Astrocyte (in vitro differentiated cells and primary cell): ENCODE measurements around the gene EPS8L3. TPM values are rescaled to one million over a fixed set of nuclear protein-coding genes. Genes with fewer than 3 reads are reported as not detected.

Source experiments
- DNase-seq: peaks from one replicate; pipeline ENCODE4 v3.0.0-alpha.2; 2010; ENCODE audit warnings: low read depth
- FAIRE-seq: peaks from 2 replicates; lab custom pipeline; 2011; peaks lifted over from hg19 to GRCh38; lab: Jason Lieb, UNC
- H2AFZ ChIP-seq: 2 replicates; pipeline ENCODE4 v1.6.0; 2012; ENCODE audit warnings: low read depth, low read length, inconsistent platforms
- H3K27ac ChIP-seq: 2 replicates; pipeline ENCODE4 v1.5.1; 2011; ENCODE audit warnings: low read depth, low read length, inconsistent platforms
- H3K27me3 ChIP-seq: 2 replicates; pipeline ENCODE4 v1.6.0; 2011; ENCODE audit warnings: low read length, inconsistent platforms; ENCODE audit not compliant: insufficient read depth
- H3K36me3 ChIP-seq: 2 replicates; pipeline ENCODE4 v1.5.1; 2011; ENCODE audit warnings: low read length, inconsistent platforms; ENCODE audit not compliant: insufficient read depth
- H3K4me1 ChIP-seq: 2 replicates; pipeline ENCODE4 v1.5.1; 2011; ENCODE audit warnings: low read length, inconsistent platforms; ENCODE audit not compliant: insufficient read depth
- H3K4me2 ChIP-seq: 2 replicates; pipeline ENCODE4 v1.6.0; 2012; ENCODE audit warnings: low read length, inconsistent platforms
- H3K4me3 ChIP-seq: 2 replicates; pipeline ENCODE4 v1.5.1; 2011; ENCODE audit warnings: low read depth, mild to moderate bottlenecking, low read length, inconsistent platforms; ENCODE audit not compliant: insufficient read depth
- H3K79me2 ChIP-seq: 2 replicates; pipeline ENCODE4 v1.6.0; 2012; ENCODE audit warnings: mild to moderate bottlenecking, low read length, inconsistent platforms; ENCODE audit not compliant: insufficient read depth
- H3K9ac ChIP-seq: 2 replicates; pipeline ENCODE4 v1.6.0; 2012; ENCODE audit warnings: mild to moderate bottlenecking, low read length, inconsistent platforms
- H3K9me3 ChIP-seq: 2 replicates; pipeline ENCODE4 v1.5.1; 2012; ENCODE audit warnings: low read depth, mild to moderate bottlenecking, low read length, inconsistent platforms; ENCODE audit not compliant: insufficient read depth
- H4K20me1 ChIP-seq: 2 replicates; pipeline ENCODE4 v1.6.0; 2012; ENCODE audit warnings: low read length, inconsistent platforms; ENCODE audit not compliant: insufficient read depth
- H3K27ac Mint-ChIP-seq: one replicate; pipeline ENCODE4 v1.8.0; 2021; ENCODE audit warnings: mild to moderate bottlenecking, mixed read lengths; ENCODE audit not compliant: unreplicated experiment
- H3K27me3 Mint-ChIP-seq: one replicate; pipeline ENCODE4 v1.8.0; 2021; ENCODE audit warnings: low read depth, mixed read lengths; ENCODE audit not compliant: unreplicated experiment
- H3K36me3 Mint-ChIP-seq: one replicate; pipeline ENCODE4 v1.8.0; 2021; ENCODE audit warnings: low read depth, mixed read lengths; ENCODE audit not compliant: unreplicated experiment
- H3K4me1 Mint-ChIP-seq: one replicate; pipeline ENCODE4 v1.8.0; 2021; ENCODE audit warnings: low read depth, mixed read lengths; ENCODE audit not compliant: unreplicated experiment
- H3K4me3 Mint-ChIP-seq: one replicate; pipeline ENCODE4 v1.8.0; 2021; ENCODE audit warnings: mild to moderate bottlenecking, moderate library complexity, mixed read lengths; ENCODE audit not compliant: unreplicated experiment
- H3K9me3 Mint-ChIP-seq: one replicate; pipeline ENCODE4 v1.8.0; 2021; ENCODE audit warnings: mild to moderate bottlenecking, mixed read lengths; ENCODE audit not compliant: unreplicated experiment
- CTCF ChIP-seq: IDR thresholded peaks from 2 replicates; pipeline ENCODE4 v1.5.1; 2011; ENCODE audit warnings: low read depth, mild to moderate bottlenecking, inconsistent platforms, low read length, moderate library complexity; ENCODE audit not compliant: insufficient read depth
- EZH2 ChIP-seq: IDR thresholded peaks from 2 replicates; pipeline ENCODE4 v1.6.1; 2012; ENCODE audit warnings: mild to moderate bottlenecking, low read length, inconsistent platforms; ENCODE audit not compliant: insufficient read depth
- total RNA-seq: library from RNA; stranded (reverse); gene quantifications from 2 replicates; pipeline ENCODE4 v1.2.1, GENCODE V29; 2021

The EPS8L3 gene
- total RNA-seq, 1 donor from 2014 or later, result not detected

GRCh38 chr1:109780982-109781381, 17.3 kb upstream of the EPS8L3 start:
- FAIRE-seq, result no peak
- peaks cover 9% of the 10 kb centered on the region for H3K9me3 Mint-ChIP-seq
- TF ChIP-seq CTCF, result no peak
- no peak for TF ChIP-seq EZH2

GRCh38 chr1:109777980-109778625, 14.4 kb upstream of the EPS8L3 start:
- Mint-ChIP-seq H3K27me3 (peaks cover 14% of the 10 kb centered on the region), H3K4me3 (no peak overlapping the region), H3K27ac (no peak overlapping the region), H3K4me1 (peaks cover 10% of the 10 kb centered on the region), H3K36me3 (no peaks in the 10 kb centered on the region), H3K9me3 (peaks cover 7% of the 10 kb centered on the region)
- H3K79me2 ChIP-seq, result no peaks in the 10 kb centered on the region
- H3K4me2 ChIP-seq, result no peak overlapping the region
- H3K9me3 ChIP-seq, result peaks cover 7% of the 10 kb centered on the region
- H3K36me3 ChIP-seq, result no peaks in the 10 kb centered on the region
- FAIRE-seq (no peak), DNase-seq (no peak)
- no peaks in the 10 kb centered on the region for H4K20me1 ChIP-seq
- no peak overlapping the region for H3K4me3 ChIP-seq
- no peak for TF ChIP-seq EZH2
- TF ChIP-seq CTCF, result no peak
- no peak overlapping the region for H3K27ac ChIP-seq
- H3K9ac ChIP-seq, result no peak overlapping the region
- peaks cover under 1% of the 10 kb centered on the region for H3K4me1 ChIP-seq
- H3K27me3 ChIP-seq, result peaks cover 3% of the 10 kb centered on the region
- H2AFZ ChIP-seq, result no peak overlapping the region

More at GRCh38 chr1:109780982-109781381, 17.3 kb upstream of the EPS8L3 start:
- Mint-ChIP-seq H3K36me3 (no peaks in the 10 kb centered on the region), H3K27me3 (peaks cover 18% of the 10 kb centered on the region), H3K4me1 (peaks cover 11% of the 10 kb centered on the region), H3K4me3 (no peak overlapping the region), H3K27ac (no peak overlapping the region)
- Histone ChIP-seq H3K36me3 (no peaks in the 10 kb centered on the region), H4K20me1 (no peaks in the 10 kb centered on the region), H3K9me3 (peaks cover 7% of the 10 kb centered on the region), H3K79me2 (no peaks in the 10 kb centered on the region), H3K27me3 (peaks cover 3% of the 10 kb centered on the region), H3K27ac (no peak overlapping the region), H3K4me2 (no peak overlapping the region), H3K4me1 (peaks cover 8% of the 10 kb centered on the region), H2AFZ (no peak overlapping the region), H3K4me3 (no peak overlapping the region), H3K9ac (no peak overlapping the region)
- no peak for DNase-seq

GRCh38 chr1:109777436-109777835, 13.7 kb upstream of the EPS8L3 start:
- H3K9ac ChIP-seq, result no peak overlapping the region
- DNase-seq (no peak), FAIRE-seq (no peak)
- Mint-ChIP-seq H3K4me3 (no peak overlapping the region), H3K27ac (no peak overlapping the region), H3K4me1 (peaks cover 8% of the 10 kb centered on the region), H3K36me3 (no peaks in the 10 kb centered on the region), H3K9me3 (peaks cover 7% of the 10 kb centered on the region), H3K27me3 (peaks cover 14% of the 10 kb centered on the region)
- no peaks in the 10 kb centered on the region for H3K79me2 ChIP-seq
- H3K4me3 ChIP-seq, result no peak overlapping the region
- H3K27ac ChIP-seq, result no peak overlapping the region
- peaks cover 3% of the 10 kb centered on the region for H3K27me3 ChIP-seq
- no peaks in the 10 kb centered on the region for H3K4me1 ChIP-seq
- no peaks in the 10 kb centered on the region for H4K20me1 ChIP-seq
- H3K4me2 ChIP-seq, result no peak overlapping the region
- TF ChIP-seq EZH2 (no peak), CTCF (no peak)
- no peak overlapping the region for H2AFZ ChIP-seq
- peaks cover 7% of the 10 kb centered on the region for H3K9me3 ChIP-seq
- no peaks in the 10 kb centered on the region for H3K36me3 ChIP-seq
